Uterus (tissue), 2 donors: ENCODE results near the gene UBE2QL1.

Experiments
- POLR2A ChIP-seq, 2 donors: fragments of 450-650 bp; IDR thresholded peaks; one replicate each; pipeline ENCODE4 v1.6.1; 2016; ENCODE audit warnings: antibody characterized with exemption in 2 of 2, mild to moderate bottlenecking in 1 of 2, moderate library complexity in 1 of 2
- TF ChIP-seq, protein P1 (sequence below), 4 experiments: fragments of 200-600 bp in 2 of 4; fragments of 450-650 bp in 2 of 4; sonication (generic) in 2 of 4; IDR thresholded peaks; one replicate each; pipeline ENCODE4 v1.5.1; 2016 to 2019; ENCODE audit warnings: antibody characterized with exemption in 4 of 4, mild to moderate bottlenecking in 2 of 4, moderate library complexity in 1 of 4

DNA sequence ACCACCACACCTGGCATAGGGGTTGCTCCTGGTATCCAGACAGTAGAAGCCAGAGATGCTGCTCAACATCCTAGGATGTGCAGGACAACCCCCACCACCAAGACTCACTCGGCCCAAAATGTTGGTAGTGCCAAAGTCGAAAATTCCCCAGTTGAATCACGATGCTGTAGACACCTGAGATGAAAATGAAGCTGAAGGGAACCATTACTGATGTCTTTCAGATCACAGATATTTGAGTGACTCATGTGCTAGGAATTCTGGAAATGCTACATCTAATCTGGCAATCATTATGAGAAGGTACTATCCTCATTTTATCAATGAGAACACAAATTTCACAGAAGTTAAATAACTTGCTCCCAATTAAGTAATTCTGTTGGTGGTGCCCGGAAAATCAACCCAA, 21.0 kb upstream of the UBE2QL1 start:
- TF ChIP-seq, protein P1, sequence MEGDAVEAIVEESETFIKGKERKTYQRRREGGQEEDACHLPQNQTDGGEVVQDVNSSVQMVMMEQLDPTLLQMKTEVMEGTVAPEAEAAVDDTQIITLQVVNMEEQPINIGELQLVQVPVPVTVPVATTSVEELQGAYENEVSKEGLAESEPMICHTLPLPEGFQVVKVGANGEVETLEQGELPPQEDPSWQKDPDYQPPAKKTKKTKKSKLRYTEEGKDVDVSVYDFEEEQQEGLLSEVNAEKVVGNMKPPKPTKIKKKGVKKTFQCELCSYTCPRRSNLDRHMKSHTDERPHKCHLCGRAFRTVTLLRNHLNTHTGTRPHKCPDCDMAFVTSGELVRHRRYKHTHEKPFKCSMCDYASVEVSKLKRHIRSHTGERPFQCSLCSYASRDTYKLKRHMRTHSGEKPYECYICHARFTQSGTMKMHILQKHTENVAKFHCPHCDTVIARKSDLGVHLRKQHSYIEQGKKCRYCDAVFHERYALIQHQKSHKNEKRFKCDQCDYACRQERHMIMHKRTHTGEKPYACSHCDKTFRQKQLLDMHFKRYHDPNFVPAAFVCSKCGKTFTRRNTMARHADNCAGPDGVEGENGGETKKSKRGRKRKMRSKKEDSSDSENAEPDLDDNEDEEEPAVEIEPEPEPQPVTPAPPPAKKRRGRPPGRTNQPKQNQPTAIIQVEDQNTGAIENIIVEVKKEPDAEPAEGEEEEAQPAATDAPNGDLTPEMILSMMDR (IDR thresholded peaks at IDR 0.05), result no peak
- TF ChIP-seq POLR2A (IDR thresholded peaks at IDR 0.05), result no peak
